Adrenal gland (tissue), 12 donors: ENCODE measurements around the gene PURB. TPM values are rescaled to one million over a fixed set of nuclear protein-coding genes. Genes with fewer than 3 reads are reported as not detected.

Source experiments
- DNase-seq, 7 donors: peaks; one replicate each; pipeline ENCODE4 v3.0.0-alpha.2; 2019 to 2020
- H3K27ac ChIP-seq, 5 donors: fragments of 200-600 bp; sonication (generic) in 4 of 5; 1 replicate in 3 of 5; 2 replicates in 2 of 5; pipeline versions ENCODE4 v1.5.1 to v1.8.0; 2016 to 2020; ENCODE audit warnings: mild to moderate bottlenecking in 1 of 5
- H3K27me3 ChIP-seq: fragments of 200-600 bp; 2 replicates; pipeline ENCODE4 v1.8.0; 2021
- H3K36me3 ChIP-seq, 2 donors: fragments of 200-600 bp; replicated peaks in 1 of 2; 1 replicate in 1 of 2; 2 replicates in 1 of 2; pipeline versions ENCODE4 v1.5.1 to v1.8.0; 2018 to 2022
- H3K4me1 ChIP-seq, 2 donors: fragments of 200-600 bp; replicated peaks in 1 of 2; 1 replicate in 1 of 2; 2 replicates in 1 of 2; pipeline versions ENCODE4 v1.5.1 to v1.8.0; 2018 to 2021
- H3K4me3 ChIP-seq, 4 donors: fragments of 200-600 bp; sonication (generic) in 3 of 4; one replicate each; pipeline ENCODE4 v1.5.1; 2016 to 2018
- H3K9me3 ChIP-seq, 3 donors: fragments of 200-600 bp; sonication (generic) in 1 of 3; replicated peaks in 1 of 3; 1 replicate in 2 of 3; 2 replicates in 1 of 3; pipeline versions ENCODE4 v1.5.1 to v1.8.0; 2016 to 2021
- CTCF ChIP-seq, 6 experiments: fragments of 450-650 bp in 4 of 6; fragments of 200-600 bp in 2 of 6; sonication (generic) in 1 of 6; IDR thresholded peaks; 1 replicate in 5 of 6; 2 replicates in 1 of 6; pipeline versions ENCODE4 v1.5.1 to v1.8.0; 2016 to 2021; ENCODE audit warnings: antibody characterized with exemption in 6 of 6, mild to moderate bottlenecking in 2 of 6, moderate library complexity in 1 of 6
- POLR2A ChIP-seq, 2 donors: fragments of 450-650 bp; IDR thresholded peaks; one replicate each; pipeline ENCODE4 v1.6.1; 2017; ENCODE audit warnings: antibody characterized with exemption in 2 of 2, mild to moderate bottlenecking in 2 of 2, moderate library complexity in 1 of 2
- WGBS, 4 donors: extraction: QIAGEN DNeasy Blood & Tissue Kit in 2 of 4; methylation state at CpG; one replicate each; pipeline versions ENCODE4 v1.1.5 to v1.1.7; 2013 to 2017; 5-methylcytosine and 5-hydroxymethylcytosine counted together
- intact Hi-C, 2 donors: fragments of 100-400 bp; cut with DNase I; formaldehyde crosslinking; loops; one replicate each; pipeline versions ENCODE4 v1.14.1 to v1.15.0; 2022 to 2023
- polyA plus RNA-seq, 3 donors: library from polyadenylated mRNA; stranded (reverse); fragments of 200-250 nt in 2 of 3; fragments of 350-450 nt in 1 of 3; fragmentation: Illumina TruSeq in 1 of 3; extraction: RNeasy Lipid Tissue Mini Kit (QIAGEN cat#74804) in 1 of 3; gene quantifications; one replicate each; pipeline ENCODE4 v1.2.3, GENCODE V29; 2013 to 2014
- total RNA-seq, 9 donors: library from RNA; depleted of rRNA in 4 of 9; stranded (reverse); fragments of >200 nt in 4 of 9; fragments of 120-200 nt in 1 of 9; fragmentation: NEBNext Ultra II Directional in 1 of 9; extraction: Animal tissue kit (Norgen Biotek cat#: 25700) in 1 of 9; gene quantifications; one replicate each; pipeline versions ENCODE4 v1.1.0 to v1.2.4, GENCODE V29; 2013 to 2023
- donor health status: healthy with polysubstance abuse.
- donor health status: Bipolar disorder and iron deficiency.
- donor health status: DM: yes; HTN: yes; CAD: no.
- donor health status: DM: no; HTN: no; CAD: no.
- donor health status: DM: no; HTN: no; CAD: no.
- donor health status: DM: yes; HTN: yes; CAD: no.

Gene PURB
- total and polyA plus RNA-seq, 12 donors, result 4.6 to 23.3 (median 14.5) TPM

DNA sequence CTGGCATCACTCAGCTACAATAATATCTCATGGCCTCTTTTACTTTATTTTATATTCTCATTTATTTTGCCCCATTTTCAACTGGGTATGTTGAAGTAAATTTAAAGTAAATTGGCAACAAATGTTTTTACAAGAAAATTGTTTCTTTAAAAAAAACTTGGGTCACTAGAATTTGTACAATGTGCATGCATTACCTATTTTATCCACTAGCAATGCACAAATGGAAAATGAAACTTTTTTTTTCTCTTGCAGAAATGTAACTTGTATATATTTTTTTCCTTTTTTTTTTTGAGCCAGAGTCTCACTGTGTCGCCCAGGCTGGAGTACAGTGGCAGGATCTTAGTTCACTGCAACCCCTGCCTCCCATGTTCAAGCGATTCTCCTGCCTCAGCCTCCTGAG, 27.2 kb downstream of the PURB start:
- intact Hi-C loops, result loop anchor here (5.0 kb wide), 2 partner anchors 64 to 279 kb away; no protein-coding TSS in a partner anchor
- Histone ChIP-seq H3K9me3 (no peaks in the 10 kb centered on the region), H3K4me1 (no peaks in the 10 kb centered on the region), H3K36me3 (no peaks in the 10 kb centered on the region), H3K27me3 (no peaks in the 10 kb centered on the region), H3K4me3 (no peak overlapping the region), H3K27ac (no peak overlapping the region)
- WGBS, 4 donors, result 75 to 88% (median 82%) methylated on average over 2 of the region's 2 CpGs
- TF ChIP-seq POLR2A (IDR thresholded peaks at IDR 0.05) (no peak), CTCF (IDR thresholded peaks at IDR 0.05) (peak in 4 of 6 experiments; percentile 7 to 23 (median 18))
- DNase-seq, result no peak

GRCh38 chr7:44854644-44855364, 30.5 kb downstream of the PURB start:
- TF ChIP-seq POLR2A (IDR thresholded peaks at IDR 0.05), result no peak
- Histone ChIP-seq H3K4me3 (no peak overlapping the region), H3K36me3 (no peaks in the 10 kb centered on the region), H3K27me3 (no peaks in the 10 kb centered on the region), H3K9me3 (no peaks in the 10 kb centered on the region), H3K4me1 (no peaks in the 10 kb centered on the region), H3K27ac (no peak overlapping the region)
- intact Hi-C loops, result loop anchor here (5.0 kb wide), 2 partner anchors 67 to 282 kb away; no protein-coding TSS in a partner anchor
- WGBS, 4 donors, result 85 to 92% (median 88%) methylated on average over 8 of the region's 8 CpGs
- no peak for DNase-seq

- no peaks in the 10 kb centered on the region for H3K9me3 ChIP-seq
- H3K27ac ChIP-seq, result no peak overlapping the region
- no peaks in the 10 kb centered on the region for H3K27me3 ChIP-seq
- WGBS, 4 donors, result 73 to 83% (median 76%) methylated on average over 3 of the region's 3 CpGs
- TF ChIP-seq CTCF (IDR thresholded peaks at IDR 0.05) (no peak), POLR2A (IDR thresholded peaks at IDR 0.05) (no peak)
- no peaks in the 10 kb centered on the region for H3K36me3 ChIP-seq
- DNase-seq, result no peak
- no peaks in the 10 kb centered on the region for H3K4me1 ChIP-seq
- intact Hi-C loops, result no loop called here
- no peak overlapping the region for H3K4me3 ChIP-seq
Measured at GRCh38 chr7:44853391-44853790, 31.9 kb downstream of the PURB start.

DNA sequence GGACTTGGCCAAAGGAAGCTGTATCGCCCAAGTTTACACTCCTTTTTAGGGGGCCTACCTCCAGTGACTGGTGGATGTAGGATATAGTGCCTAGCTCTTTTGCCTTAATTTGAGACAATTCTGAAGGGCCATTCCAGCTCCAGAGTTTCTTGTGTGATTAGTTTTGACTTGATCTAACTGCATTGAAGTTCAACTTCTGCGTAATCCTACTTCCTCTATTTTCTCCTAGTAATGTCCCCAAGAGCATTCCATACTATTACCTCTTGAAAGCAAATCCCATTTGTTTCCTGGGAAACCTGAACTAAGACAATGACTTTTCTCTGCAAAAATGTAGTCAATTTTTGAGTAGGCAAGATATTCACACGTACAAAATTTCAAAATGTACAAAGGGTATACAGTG, 32.7 kb downstream of the PURB start:
- Histone ChIP-seq H3K27me3 (no peaks in the 10 kb centered on the region), H3K36me3 (no peaks in the 10 kb centered on the region), H3K4me3 (no peak overlapping the region), H3K9me3 (no peaks in the 10 kb centered on the region), H3K27ac (no peak overlapping the region), H3K4me1 (no peaks in the 10 kb centered on the region)
- no peak for TF ChIP-seq CTCF (IDR thresholded peaks at IDR 0.05)
- TF ChIP-seq POLR2A (IDR thresholded peaks at IDR 0.05), result no peak
- 78 to 88% (median 84%) methylated on average over 3 of the region's 3 CpGs for WGBS, 4 donors
- no peak for DNase-seq
- intact Hi-C loops, result no loop called here
